Placental epithelial cell (primary cell): ENCODE data around the gene CP. TPM values are rescaled to one million over a fixed set of nuclear protein-coding genes. Genes with fewer than 3 reads are reported as not detected.

Experiments
- total RNA-seq: library from RNA; depleted of rRNA; stranded (reverse); fragments of >200 nt; gene quantifications from 2 replicates; pipeline ENCODE4 v1.2.3, GENCODE V29; 2012

CP gene
- total RNA-seq, result 1.1 TPM in 1 of 2 replicates, not detected in the other

GRCh38 chr3:149221783-149222517 is at the start of gene CP:
Gene CP (minus strand): TSS chr3:149221829. CDS start chr3:149221792, 37 bp downstream.

GRCh38 chr3:149129326-149130205 is 92.1 kb downstream of the CP start, which contains the start of gene HPS3:
Gene HPS3 (plus strand): TSS chr3:149129638. CDS start chr3:149129724, 86 bp downstream.

Other genes with a start within 250 kb of the CP start
- 40.3 and 44.8 TPM in 2 replicates for gene GYG1, start 230.3 kb downstream of the CP start, total RNA-seq
- 35.9 and 45.1 TPM in 2 replicates for gene HLTF, start 135.3 kb downstream of the CP start, total RNA-seq
- gene HPS3, start 92.2 kb downstream of the CP start, total RNA-seq, result 22.8 and 29.8 TPM in 2 replicates
- gene TM4SF18, start 111.8 kb upstream of the CP start, total RNA-seq, result not detected in 2 replicates
- 1.2 and 1.8 TPM in 2 replicates for gene TM4SF1, start 155.8 kb upstream of the CP start, total RNA-seq